K562 (cell line): Measurements from ENCODE around the gene SLC20A1.

ENCODE experiments used
- CBX8 ChIP-seq: fragments of 200-600 bp; sonication (generic); IDR thresholded peaks from 2 replicates; pipeline ENCODE4 v1.6.1; 2012; ENCODE audit warnings: borderline replicate concordance, mixed run types, low read depth, mild to moderate bottlenecking, moderate library complexity, mixed read lengths, low read length, control low read depth, inconsistent platforms; ENCODE audit not compliant: poor library complexity, severe bottlenecking; ENCODE audit errors: extremely low read depth
- EZH2 ChIP-seq: IDR thresholded peaks from 2 replicates; pipeline ENCODE4 v1.6.1; 2012; ENCODE audit warnings: low read depth, mild to moderate bottlenecking, inconsistent platforms, low read length, borderline replicate concordance
- FOXP1 ChIP-seq: sonication (generic); formaldehyde crosslinking; IDR thresholded peaks from 2 replicates; pipeline ENCODE4 v1.8.0; 2022; ENCODE audit warnings: mild to moderate bottlenecking, missing genetic modification reagents
- LARP7 ChIP-seq: fragments of 450-650 bp; IDR thresholded peaks from 2 replicates; pipeline ENCODE4 v1.6.1; 2016
- SAFB ChIP-seq: fragments of 200-400 bp; formaldehyde crosslinking; IDR thresholded peaks from 2 replicates; pipeline ENCODE4 v1.6.1; 2017; ENCODE audit warnings: low read depth, low read length, borderline replicate concordance
- ZFP36 ChIP-seq: fragments of 150-350 bp; IDR thresholded peaks from 2 replicates; pipeline ENCODE4 v1.6.1; 2018; ENCODE audit warnings: low read length, low read depth; ENCODE audit not compliant: partially characterized antibody
- ZNF584 ChIP-seq: fragments of 200-800 bp; sonication (Bioruptor generic); IDR thresholded peaks from 2 replicates; pipeline ENCODE4 v1.6.1; 2016; ENCODE audit warnings: low read depth, mild to moderate bottlenecking, missing genetic modification characterization, missing compliant biosample characterization
- ZZZ3 ChIP-seq: fragments of 450-650 bp; IDR thresholded peaks from 2 replicates; pipeline ENCODE4 v1.6.1; 2016; ENCODE audit warnings: antibody characterized with exemption, mild to moderate bottlenecking, moderate library complexity

DNA sequence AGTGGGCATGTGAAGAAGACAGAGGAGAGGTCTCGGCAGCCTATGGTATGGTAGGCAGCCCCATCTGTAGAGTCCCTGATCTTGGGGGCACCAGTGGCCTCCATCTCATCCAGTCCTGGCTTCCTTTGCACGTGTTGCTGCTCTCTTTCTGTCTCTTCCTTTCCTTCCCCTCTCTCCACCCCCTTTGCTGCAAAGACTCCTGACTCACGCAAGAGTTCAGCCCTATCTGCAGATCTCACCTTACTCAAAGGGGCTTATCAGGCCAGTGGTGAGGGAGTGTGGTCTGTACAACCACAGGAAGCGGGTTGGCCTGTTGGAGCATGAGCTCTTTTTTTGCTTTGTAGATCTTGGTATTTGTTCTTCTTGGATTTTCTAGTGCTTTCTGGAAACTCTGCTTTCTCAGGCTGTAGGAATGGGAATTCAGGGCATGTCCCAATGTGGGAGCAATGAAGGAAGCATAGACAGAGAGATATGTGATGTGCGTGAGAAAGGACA lies 60.5 kb downstream of the SLC20A1 start:
- TF ChIP-seq EZH2 (no peak), ZZZ3 (no peak), ZFP36 (peak; percentile 37), SAFB (no peak), ZNF584 (CRISPR knock-in tag) (peak; percentile 47; the same call in 1 of the 2 replicates), FOXP1 (CRISPR knock-in tag) (no peak), CBX8 (no peak), LARP7 (no peak)
